Keratinocyte (primary cell): ENCODE measurements around the gene GPX8.

Source experiments
- CTCF ChIP-seq, 3 experiments: IDR thresholded peaks in 1 of 3; conservative IDR thresholded peaks in 1 of 3; optimal IDR thresholded peaks in 1 of 3; 2 replicates in 2 of 3; 3 replicates in 1 of 3; pipeline versions ENCODE3 to v1.5.1; 2011; ENCODE audit warnings: low read length in 3 of 3, mild to moderate bottlenecking in 3 of 3, moderate library complexity in 2 of 3, control low read depth in 1 of 3, inconsistent platforms in 1 of 3; ENCODE audit not compliant: insufficient read depth in 2 of 3; ENCODE audit errors: extremely low read depth in 1 of 3
- EZH2 ChIP-seq: IDR thresholded peaks from one replicate; pipeline ENCODE4 v1.6.1; 2012; ENCODE audit warnings: inconsistent platforms, mild to moderate bottlenecking, low read length, moderate library complexity

GRCh38 chr5:55110217-55110616 lies 49.8 kb upstream of the GPX8 start:
- TF ChIP-seq CTCF (optimal IDR thresholded peaks at IDR 0.05 in 1 of 3, IDR thresholded peaks at IDR 0.05 in 1 of 3, conservative IDR thresholded peaks at IDR 0.05 in 1 of 3; ENCODE audit: extremely low read depth in 1 of 3, insufficient read depth in 2 of 3, low read length in 3 of 3), result no peak
- TF ChIP-seq EZH2, result no peak
